Fibroblast of lung (primary cell): ENCODE measurements around the gene PRPF40B.

ENCODE experiments used
- CTCF ChIP-seq, 2 donors: IDR thresholded peaks in 1 of 2; conservative IDR thresholded peaks in 1 of 2; 1 replicate in 1 of 2; 2 replicates in 1 of 2; pipeline ENCODE4 v1.5.1; 2011 to 2012; ENCODE audit warnings: low read length in 2 of 2, control low read depth in 1 of 2, inconsistent platforms in 1 of 2, low read depth in 1 of 2, mild to moderate bottlenecking in 1 of 2
- EZH2 ChIP-seq: IDR thresholded peaks from 2 replicates; pipeline ENCODE4 v1.5.1; 2012; ENCODE audit warnings: low read length, control low read depth, mild to moderate bottlenecking; ENCODE audit errors: missing control alignments

GRCh38 chr12:49636574-49636973 lies 13.2 kb downstream of the PRPF40B start:
- TF ChIP-seq CTCF (conservative IDR thresholded peaks at IDR 0.05 in 1 of 2, IDR thresholded peaks at IDR 0.05 in 1 of 2; ENCODE audit: low read depth in 1 of 2, low read length in 2 of 2) = no peak
- TF ChIP-seq EZH2 = no peak
